LoVo (cell line): ENCODE results near the gene GM2A.

Experiments
- DNase-seq: peaks from one replicate; pipeline ENCODE4 v3.0.0-alpha.2; 2016; ENCODE audit warnings: low spot score

Gene GM2A

DNA sequence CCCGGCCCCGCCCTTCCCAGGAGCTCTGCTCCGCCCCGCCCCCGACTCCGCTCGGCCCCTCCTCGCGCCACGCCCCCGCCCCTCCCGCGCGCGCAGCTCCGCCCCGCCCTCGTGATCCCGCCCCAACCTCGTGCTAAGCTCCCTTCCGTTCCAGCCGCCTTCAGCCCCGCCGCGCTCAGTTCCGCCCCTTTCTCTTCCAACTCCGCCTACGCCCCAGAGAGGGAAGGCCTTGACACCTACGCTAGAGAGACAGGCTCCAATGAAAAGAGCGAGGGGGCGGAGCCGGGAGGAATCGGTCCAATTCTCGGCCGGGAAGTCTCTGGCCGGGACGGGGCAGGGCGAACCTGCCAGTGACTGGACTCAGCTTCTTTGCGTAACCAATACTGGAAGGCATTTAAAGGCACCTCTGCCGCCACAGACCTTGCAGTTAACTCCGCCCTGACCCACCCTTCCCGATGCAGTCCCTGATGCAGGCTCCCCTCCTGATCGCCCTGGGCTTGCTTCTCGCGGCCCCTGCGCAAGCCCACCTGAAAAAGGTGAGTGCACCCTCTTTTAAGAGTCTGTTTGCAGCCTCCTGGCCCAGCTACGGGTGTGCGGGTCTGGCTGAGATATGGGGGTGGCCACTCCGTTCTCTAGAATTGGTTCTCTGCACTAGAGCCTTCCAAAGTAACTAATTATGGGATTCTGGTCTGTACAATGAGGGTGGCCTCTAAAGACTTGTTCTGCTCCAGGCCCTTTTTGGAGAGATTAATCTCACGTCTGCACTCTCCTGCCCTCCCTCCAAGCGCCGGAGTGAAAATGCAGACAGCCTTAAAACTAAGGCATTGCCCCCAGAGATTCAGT is at the start of gene GM2A:
Gene GM2A (plus strand): TSS at position 424 of the 843 bp plus-strand sequence. CDS start 32 bp downstream, at position 456.
- peak; percentile 100 for DNase-seq

DNA sequence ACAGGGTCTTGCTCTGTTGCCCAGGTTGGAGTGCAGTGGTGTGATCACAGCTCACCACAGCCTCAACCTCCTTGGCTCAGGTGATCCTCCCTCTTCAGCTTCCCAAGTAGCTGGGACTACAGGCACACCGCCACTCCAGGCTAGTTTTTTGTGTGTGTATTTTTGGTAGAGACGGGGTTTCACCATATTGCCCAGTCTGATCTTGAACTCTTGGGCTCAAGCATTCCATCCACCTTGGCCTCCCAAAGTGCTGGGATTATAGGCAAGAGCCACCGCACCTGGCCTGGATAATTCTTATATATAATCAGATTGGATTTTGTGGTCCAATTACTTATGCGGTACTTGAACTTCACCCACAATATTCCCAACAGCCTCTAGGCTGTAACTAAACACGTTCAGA is 48.9 kb upstream of the GM2A start:
- no peak for DNase-seq

DNA sequence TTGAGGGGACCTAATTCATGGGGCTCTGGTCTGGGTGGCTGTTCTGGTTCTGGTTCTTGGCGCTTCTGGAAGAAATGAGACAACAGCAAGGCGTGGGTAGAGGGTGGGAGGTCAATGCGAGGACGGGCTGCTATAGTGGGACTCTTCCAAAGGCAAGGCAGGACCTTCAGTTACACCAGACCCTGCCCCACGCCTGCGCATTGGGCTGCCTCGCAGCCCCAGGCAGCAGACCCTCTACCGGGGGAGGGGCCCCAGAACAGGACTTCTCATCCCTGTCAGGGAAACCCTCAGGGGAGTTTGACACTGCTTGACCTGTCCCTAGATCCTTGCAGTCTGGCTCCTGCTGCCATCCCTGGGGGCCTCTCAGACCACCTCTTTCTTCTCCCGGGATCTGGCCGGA is 47.6 kb upstream of the GM2A start:
- DNase-seq = no peak

DNA sequence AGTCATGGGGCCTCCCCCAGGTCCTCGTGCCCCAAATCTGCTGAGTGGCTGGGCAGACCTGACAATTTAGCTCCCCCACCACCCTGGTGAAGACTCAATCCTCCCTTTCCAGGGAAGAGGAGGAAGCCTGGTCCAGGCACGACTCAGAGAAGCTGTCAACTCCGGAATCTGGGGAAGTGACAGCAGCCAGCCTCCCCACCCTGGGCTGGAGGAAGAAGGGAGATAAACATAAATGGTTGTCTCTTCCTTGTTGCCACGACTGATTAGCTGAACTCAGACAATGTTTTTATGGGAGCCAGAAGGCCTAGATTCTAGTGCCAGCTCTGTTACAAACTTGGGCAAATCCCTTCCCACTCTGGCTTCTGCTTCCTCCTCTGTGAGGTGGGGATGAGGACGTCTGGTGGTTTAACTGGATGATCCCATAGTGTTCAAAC is 44.5 kb upstream of the GM2A start:
- no peak for DNase-seq

DNA sequence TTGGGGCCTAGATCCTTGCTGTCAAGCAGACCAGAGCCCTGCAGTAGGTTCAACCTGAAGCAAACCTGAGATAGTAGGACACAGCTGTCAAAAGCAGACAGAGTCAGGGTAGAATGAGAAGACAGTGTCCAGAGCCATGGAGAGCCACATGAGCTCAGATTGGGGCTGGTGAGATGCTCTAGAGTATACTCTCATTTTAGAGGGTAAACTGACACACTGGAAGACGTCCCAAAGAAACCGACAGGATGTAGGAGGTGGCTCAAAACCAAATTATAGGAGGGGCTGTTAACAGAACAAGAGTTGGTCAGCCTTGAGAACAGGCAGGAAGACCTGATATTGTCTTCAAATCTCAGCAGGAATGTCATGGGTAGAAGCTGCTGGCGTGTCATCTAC is 40.6 kb upstream of the GM2A start:
- no peak for DNase-seq

DNA sequence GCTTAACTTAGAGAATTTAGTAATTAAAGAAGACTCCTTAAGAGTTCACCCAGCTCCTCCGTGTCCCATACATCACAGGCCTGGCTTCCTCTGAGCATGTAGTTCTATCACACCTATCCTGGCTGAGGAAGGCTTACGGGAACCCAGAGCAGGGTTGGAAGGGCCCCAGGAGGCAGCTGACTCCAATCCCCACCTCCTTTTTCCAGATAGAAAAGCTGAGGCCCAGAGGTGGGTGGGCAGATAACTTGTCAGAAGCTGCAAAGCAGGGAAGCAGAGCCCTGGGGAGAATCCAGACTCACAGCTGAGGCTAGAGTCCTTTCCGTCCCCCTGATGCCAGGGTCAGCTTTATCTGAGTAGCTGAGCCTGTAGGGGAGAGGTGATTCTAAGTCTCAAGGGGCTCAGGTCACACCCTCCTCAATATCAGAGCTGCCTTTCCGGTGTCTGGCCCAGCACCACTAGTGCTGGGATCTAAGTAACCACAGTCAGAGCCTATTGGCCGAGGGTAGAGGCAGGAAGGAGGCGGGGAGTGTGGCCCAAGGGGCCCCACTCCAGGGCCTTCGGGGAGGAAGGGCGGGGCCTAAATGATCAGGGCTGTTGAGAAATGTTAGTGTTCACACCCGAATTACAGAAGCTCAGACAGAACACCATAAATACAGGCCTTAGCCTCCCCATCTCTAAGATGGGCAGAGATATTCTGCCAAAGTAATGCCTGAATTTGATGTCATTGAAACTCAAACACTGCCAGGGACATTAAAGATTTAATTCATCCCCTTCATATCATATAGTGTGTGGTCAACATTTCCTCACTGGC is 39.0 kb upstream of the GM2A start:
- no peak for DNase-seq

DNA sequence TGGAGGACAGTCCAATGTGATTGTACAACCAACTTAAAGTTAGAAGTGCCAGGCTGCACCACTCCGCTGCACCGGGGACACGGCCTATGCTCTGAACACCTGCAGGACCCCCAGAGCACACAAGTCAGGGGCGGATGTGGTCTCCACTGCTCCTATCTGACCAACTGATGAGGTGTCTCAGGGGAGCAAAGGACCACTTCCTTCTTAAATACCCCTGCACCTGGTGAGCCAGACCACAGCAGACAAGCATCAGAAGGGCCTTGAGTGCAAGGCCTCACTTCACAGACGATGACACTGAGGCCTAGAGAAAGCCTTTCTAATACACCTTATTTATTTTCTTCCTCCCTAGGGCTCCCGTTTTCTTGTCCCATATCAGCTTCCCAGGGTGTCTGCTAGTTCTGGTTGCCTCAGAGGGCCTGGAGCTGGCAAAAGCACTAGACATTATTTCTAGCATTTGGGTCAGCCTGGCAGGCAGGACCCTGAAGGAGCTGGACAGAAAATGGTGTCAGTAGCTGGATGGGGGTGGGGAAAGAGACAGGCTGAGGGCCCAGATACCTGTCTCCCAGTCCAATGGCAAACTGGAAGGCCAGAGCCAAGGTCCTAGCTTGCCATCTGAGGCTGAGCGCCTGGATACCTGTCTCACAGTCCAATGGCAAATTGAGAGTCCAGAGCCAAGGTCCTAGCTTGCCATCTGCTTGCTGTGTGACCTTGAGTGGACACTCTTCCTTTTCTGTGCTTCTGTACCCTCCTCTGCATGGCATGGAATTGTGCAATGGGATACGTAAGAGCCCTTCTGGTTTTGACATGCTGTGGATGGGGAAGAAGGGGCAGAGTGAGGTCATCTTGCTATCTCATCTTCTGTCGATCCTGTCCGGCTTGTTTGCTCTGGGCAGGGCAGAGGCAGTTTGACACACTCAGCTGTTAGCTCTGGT is 38.1 kb upstream of the GM2A start:
- no peak for DNase-seq

DNA sequence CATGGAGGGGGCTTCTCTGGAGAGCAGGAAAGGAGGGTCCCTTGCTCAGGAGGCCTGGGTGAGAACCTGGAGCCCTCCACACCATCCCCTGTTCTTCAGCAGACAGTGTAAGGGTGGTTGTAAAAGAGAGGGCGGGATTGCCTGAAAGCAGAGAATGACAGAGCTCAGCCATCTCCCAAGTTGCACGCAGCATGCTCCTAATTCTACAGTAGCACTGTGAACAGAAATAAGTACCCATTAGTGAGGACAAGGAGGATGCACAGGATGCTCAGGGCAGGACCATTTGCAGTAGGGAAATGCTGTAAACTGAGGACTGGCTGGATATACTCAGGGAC is 37.5 kb upstream of the GM2A start:
- DNase-seq = no peak

DNA sequence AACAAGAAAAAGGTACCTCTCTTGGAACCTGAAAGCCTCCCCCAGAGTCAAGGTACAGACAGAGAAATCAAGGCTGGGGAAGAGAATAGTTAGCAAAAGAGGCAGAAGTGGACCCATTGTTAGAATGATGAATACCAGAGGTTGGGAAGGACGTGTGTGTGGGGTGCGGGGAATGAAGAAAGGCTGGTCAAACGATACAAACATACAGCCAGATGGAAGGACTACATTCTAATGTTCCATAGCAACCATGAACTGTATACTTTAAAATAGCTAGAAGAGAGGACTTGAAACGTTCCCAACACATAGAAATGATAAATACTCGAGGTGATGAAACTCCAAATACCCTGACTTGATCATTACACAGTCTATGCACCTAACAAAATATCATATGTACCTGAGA is 36.2 kb upstream of the GM2A start:
- no peak for DNase-seq

DNA sequence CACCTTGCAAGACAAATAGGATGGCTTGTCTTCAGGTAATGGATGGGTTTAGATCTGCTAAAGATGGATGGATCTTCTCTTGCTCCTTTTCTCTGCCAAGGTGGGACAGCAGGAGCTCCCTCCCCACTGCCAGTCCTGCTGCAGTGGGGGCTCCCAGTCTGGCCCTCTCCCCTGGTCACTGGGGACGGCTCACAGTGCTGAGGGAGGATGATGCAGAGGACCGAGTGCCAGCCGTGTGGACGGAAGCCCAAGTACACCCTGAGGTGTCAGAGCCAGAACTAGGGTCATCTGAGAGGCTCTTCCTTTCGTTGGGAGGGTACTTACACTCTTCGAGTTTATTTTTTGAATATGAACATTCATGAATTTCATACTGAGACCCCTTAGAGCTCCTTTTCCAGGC is 34.8 kb upstream of the GM2A start:
- DNase-seq = no peak

DNA sequence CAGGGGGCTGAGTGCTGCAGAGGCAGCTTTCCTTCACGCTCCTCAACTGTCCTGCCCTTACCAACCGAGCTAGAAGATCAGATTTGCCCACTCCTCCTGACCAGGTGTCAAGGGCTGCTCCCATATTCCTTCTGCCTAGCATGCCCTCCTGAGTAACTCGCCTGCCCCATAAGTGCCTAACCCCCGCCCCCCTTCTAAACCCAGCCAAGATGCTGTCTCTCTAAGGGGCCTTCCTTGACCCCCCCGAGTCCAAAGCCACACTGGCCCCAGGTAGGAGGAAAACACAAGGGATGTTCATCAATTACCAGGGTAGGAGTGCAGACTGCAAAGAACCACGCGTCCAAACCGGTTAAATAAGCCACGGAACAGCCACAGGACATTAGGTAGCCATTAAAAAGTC is 33.8 kb upstream of the GM2A start:
- no peak for DNase-seq

DNA sequence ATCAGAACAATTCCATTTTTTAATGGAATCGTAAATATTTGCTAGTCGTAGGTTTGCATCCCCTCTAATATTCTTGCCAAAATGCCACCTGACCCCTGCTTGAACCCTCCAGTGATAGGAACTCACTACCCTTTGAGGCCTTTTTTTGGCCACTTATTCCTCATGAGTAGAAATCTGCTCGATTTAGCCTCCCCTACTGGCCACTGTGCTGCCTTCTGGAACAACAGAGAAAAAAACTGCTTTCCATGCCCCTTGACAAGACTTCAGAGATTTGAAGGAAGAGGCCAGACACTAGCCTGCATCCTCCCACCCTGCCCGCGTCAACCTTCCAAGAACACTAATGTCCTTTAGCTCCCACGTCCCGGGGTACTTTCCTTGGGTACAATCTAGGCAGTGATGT is 33.2 kb upstream of the GM2A start:
- DNase-seq = no peak

DNA sequence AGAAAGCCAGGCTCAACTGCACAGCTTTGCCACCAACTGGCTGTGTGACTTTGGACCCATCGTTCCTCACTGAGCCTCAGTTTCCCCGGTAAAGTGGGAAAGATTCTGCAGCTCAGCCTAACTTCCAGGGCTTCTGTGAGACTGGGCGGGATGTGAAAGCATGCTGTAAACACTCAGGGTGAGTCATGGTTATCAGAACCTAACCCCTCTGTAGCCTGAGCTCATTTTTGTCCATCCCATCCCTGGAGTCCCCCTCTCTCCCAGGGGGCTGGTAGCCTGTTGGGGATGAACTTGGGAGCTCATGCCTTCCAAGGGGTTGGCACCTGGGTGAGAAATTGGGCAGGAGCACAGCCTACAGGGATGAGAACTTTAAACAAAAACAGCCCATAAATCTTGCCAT is 31.4 kb upstream of the GM2A start:
- DNase-seq = no peak

DNA sequence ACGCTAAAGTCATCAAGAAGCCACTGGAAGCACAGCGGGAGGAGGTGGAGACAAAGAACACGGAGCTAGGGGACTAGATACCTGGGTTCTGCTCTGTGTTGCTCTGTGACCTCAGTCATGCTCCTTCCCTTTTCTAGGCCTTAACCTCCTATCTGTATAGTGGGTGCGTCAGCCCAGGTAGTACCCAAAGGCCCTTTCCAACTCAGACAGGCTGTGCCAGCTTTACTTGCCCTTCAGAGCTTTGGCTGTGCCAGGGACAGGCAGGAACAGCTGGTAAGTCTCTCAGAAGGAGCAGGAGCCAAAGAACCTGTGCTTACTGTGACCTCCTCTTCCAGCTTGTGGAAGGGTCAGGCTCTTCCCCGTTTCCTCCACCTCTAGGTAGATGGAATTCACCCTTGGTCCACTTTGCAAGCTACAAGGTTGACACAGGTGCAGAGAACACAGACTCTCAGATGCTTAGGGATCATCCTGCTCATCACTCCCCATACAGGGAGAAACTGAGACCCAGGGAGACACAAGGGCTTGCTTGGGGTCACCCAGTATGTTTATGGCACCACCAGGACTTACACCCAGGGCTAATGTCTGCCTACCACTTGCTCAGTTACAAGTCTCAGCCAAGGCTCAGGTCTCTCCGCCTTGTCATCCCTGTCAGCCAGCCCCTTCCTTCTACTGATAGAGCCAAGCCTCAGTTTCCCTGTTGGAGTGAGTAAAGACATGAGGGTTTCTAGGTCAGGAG is 30.8 kb upstream of the GM2A start:
- no peak for DNase-seq

DNA sequence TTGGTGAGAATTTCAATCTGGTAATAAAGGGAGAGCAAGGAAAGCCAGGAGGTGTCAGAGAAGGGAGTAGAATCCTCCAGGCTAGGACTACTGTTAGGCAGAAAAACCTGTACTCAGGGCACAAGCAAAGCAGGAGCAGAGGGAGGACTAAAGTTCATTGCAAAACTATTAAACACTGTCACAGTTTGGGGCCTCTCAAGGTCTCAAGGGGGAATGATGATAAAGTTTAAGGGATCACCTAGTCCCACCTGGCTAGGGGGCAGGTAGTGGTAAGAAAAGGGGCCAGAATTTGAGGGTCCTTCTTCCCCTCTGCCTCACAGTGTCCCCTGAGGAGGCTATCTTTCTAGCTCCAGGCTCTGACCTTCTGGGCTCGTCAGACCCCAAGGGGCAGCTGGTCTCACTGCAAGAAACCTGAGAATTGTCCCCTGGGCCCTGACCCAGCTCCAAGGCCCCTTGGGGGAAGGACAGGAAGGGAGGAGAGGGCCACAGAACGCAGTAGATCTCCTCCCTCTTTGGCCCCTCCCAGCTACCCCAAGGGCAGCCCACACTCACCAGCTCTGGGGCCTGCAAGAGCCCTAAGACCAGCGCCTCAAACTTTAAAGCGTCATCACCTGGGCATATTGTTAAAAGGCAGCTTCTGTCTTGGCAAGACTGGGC is 30.1 kb upstream of the GM2A start:
- no peak for DNase-seq

DNA sequence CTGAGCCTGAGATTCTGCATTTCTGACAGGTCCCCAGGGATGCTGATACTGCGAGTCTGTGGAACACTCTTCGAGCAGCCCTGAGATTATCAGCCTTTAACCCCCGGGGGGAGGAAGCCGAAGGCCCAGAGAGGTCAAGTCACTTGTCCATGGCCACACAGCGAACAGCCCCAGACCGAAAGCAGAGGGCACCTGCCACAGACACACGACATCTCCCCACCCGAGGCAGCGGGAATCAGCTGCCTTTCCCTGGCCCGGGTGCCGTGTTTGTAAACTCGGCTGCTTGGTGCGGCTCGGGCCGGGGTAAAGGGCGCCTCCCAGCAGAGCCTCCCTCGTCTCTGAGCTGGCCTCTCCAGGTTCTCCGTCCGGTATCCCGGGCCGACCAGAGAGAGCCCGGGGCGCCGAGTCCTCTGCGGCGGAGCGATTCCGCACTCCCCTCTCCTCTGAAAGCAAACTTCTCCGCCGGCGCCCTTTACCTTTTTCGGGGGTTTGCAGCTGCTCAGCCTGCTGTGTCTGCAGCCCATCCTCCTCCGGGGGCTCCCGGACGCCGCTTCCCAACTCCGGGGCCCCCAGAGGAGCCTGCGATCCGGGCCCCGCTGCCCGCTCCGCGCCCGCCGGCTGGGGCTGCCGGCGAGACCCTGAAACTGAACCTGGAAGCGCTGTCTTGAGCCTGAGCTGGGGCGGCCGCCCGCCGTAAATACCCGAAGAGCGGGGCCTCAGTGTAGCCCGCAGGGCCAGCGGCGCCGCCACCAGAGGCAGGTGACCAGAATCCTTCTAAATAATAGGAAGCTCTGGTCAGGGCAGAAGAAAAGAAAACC is 29.3 kb upstream of the GM2A start, which contains the start of gene CCDC69:
Gene CCDC69 (minus strand): TSS at position 646 of the 818 bp plus-strand sequence. CDS start 122 bp downstream, at position 524.
- peak; percentile 89 for DNase-seq

DNA sequence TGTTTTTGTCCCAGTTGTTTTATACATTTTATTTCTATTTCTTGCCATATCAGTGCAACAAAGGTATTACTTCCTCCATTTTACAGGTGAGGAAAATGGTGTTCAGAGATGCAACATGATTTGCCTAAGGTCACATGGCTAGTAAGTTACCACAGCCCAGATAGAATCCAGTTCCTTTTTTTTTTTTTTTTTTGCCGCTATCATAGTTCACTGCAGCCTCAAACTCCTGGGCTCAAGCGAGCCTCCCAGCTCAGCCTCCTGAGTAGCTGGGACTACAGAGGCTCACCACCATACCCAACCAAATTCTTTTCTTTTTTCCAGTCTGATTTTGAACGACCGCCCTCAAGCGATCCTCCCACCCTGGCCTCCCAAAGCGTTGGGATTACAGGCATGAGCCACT is 28.6 kb upstream of the GM2A start:
- no peak for DNase-seq

DNA sequence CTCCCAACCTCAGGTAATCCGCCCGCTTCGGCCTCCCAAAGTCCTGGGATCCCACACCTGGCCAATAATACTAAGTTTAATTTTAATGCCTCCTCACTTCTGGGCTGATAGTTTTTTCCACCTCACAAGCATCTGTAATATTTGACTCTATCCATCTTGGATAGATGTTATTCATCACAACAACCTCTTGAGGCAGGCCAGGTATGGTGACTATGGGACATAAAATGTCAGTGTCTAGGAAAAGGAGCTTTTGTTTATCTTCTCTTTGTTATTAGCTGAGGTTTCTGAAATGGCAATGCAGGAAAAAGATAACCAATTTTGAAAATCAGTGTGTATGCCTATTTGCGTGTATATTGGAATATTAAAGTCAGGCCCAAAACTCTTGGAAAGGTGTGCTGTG is 27.9 kb upstream of the GM2A start:
- no peak for DNase-seq

DNA sequence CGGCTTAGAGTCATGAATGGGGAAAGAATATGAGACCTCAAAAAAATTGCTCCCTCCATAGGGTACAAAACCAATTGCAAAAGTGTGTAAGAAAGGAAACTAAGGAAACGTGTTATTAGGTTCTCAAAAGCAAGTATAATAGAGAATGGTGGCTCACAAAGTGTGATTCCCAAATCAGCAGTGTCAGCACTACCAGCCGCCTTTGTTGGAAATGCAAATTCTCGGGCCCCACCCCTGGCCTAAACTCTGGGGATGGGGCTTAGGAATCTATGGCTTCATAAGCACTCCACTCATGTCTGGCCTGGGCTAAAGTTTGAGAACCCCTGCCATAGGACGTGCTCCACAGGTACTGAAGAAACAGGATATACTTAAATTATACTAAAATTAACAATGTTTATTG is 27.5 kb upstream of the GM2A start:
- no peak for DNase-seq

DNA sequence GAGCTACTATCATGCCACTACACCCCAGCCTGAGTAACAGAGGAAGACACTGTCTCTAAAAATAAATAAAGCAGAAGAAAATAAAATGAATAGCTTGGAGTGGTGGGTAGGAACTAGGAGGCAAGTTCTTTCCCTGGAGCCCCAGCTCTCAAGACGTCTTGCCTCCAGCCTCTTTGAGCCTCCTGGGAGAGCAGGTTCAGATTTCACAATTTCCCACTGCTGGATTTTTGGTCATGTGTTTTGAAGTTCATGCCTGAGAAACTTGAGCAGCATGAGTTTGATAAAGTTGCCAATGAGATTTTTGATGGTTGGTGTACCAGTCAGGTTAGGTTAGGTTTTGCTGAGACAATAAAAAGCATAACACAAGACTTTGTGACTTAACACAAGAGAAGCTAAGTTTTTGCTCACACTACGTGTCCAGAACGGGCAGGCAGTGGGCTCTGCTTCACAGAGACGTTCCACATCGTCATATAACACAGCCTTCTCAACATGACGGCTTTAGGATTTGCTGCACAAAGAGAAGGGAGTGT is 25.0 kb upstream of the GM2A start:
- DNase-seq = no peak
